Suppressor macrophage treated with lipopolysaccharide for 4 hours (primary cell): ENCODE results near the gene RAD51B.
A peak's percentile ranks its signal among the peaks of the same experiment; 100 is the strongest.

ENCODE experiments used
- DNase-seq: peaks from one replicate; pipeline ENCODE4 v3.0.0-alpha.2; 2020

Gene RAD51B

DNA sequence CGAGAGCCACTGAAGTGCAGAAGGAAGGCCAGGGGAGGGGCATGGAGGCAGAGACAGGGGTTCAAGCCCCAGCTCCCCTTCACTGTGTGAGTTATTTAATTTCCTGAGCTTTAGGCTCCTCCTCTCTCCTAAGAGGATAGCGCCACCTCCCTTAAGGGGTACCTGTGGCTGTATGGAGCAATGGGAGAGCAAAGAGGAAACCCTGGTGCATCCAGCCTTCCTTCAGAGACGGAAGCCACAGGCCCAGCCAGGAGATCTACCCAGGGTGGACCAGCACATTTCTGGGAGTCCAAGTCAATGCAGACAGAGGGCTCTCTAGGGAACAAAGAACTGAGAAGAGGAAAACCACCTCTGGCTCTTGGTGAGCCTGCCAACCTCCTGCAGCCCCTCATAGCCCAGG, 883.0 kb downstream of the RAD51B start:
- no peak for DNase-seq

- DNase-seq: peak; percentile 84
These were observed 883.5 kb downstream of the RAD51B start for GRCh38 chr14:68703093-68703492.

DNA sequence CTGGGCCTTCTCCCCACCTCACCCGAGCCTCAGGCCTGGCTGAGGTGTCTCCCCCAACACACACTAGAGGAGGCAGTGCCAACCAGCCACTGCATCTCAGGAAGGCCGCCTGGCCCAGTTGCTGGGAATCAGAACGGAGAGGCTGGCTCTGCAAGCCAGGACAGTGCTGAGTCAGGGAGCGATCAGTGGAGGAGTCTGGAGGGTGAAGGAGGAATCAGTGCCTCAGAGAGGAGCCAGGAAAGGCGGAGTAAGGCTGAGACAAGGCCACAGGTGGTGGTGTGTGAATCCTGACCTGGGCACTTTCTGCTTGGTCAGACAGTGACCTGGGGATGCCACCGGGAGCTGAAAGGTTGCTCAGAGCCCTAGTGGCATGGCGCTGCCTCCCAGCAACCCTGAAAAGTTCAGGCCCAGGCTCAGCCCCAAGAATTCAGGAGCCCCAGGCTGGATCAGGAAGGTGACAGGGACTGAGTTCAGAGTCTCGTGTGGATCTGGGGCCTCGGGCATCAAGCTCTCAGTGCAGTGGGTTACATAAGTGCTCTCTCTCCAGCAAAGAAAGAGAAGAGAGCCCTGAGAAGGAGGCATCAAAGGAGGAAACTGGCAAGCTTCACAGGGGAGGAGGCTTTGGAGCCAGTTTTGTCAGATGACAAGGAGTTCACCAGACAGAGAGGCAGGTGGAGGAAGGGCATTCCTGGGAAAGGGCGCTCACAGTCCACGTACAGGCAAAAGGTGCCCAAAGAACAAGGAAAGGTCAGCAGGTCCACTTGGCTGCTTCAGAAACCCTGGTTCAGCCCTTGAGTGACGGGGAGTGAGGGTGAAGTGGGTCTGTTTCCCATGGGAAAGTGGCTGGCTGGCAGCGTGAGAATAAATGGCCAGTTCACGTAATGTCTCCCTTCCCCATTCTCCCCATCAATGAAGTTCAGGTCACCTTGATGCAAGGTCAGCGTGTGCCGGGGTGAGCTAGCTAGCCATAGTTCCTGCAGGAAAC, 885.4 kb downstream of the RAD51B start:
- no peak for DNase-seq

DNA sequence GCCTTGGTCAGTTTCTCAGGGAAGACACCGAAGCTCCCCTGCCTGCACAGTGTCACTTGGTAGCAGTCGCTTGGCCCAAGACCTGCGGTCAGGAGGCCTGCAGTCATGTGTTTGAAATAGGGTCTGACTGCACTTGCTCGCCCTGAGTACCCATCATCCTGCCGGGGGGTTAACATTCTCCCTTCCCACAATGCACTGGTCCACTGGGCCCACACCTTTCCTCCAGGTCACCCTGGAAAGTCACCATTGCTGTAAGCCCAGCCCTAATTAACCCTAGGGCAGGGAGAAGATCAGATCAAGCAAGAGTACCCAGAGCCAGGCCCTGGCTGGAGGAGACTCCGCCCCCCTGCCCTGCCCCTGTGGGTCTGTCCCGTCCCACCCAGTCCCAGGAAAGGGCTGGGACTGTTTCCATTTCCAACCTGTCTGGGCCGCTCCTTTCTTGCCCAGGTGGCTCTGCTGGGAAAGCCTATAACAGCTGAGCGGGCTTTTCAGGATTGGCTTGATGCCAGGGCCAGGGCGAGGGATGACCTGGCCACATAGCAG, 886.2 kb downstream of the RAD51B start:
- DNase-seq: no peak

DNA sequence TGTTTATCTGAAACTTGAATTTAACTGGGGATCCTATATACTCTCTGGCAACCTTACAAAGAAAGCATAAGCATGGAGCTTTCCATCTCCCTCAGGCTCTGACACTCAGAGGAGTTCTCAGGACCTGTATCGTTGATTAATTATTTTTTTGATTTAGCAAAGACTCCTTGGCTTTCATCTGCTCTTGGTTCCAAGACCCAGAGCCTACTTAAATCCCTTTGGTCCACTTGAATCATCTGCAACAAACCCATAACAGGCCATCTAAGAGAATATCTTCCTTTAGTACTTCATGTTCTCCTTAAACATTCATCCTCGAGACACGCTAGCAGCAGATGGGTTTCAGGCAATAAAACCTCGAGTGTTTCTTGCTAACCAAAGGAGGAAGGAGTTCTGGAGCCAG, 887.9 kb downstream of the RAD51B start:
- no peak for DNase-seq

GRCh38 chr14:68708343-68708742, 888.8 kb downstream of the RAD51B start:
- no peak for DNase-seq

DNA sequence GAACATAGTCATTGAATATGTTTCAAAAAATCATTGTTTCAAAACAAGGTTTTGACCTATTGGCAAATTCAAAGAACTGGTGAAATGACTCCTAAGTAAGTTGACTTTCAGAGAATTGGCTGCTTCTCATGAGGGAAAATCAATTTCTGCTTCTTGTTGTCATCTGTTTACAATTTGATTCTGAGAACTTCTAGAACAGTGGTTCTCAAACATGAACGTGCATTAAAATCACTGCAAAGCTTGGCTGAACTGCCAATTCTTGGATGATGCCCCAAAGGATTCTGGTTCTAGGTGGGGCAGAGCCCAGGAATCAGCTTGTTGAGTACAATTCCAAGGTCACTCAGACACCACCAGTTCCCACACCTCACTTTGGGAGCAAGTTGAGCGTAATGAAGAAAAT, 889.4 kb downstream of the RAD51B start:
- no peak for DNase-seq

- no peak for DNase-seq
These were observed 891.2 kb downstream of the RAD51B start for GRCh38 chr14:68710776-68711175.

DNA sequence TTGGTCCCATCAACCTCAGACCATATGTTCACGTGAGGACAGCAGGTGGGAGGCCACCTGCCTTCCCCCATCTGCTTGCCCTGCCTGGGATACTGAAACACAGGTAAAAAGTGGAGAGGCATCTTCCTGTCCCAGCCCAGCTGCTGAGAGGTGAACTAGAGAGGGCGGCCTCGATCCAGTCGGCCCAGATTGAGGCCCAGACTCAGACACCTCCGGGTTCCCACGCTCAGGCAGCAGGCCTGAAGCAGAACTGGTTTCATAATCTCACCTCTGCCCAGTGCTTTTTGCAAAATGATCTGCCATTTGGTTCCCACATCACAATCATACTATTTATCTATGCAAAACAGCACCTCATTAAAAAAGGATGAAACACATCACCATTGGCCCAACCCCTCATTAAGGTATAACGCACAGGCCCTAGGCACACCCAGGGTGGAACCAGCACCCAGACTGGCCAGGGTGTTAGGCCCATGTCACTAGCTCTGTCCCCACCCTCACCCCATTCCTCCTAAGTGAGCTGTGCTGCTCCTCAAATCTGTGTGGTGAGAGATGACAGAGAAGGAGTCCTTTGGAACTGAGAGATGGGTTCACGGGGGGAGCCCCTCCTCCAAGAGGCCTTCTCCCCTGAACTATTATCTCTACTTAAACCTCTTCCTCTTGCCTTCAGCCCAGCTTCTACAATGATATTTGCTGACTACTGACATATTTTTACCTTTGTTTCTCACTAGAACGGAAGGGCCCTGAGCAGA, 892.2 kb downstream of the RAD51B start:
- DNase-seq: no peak

DNA sequence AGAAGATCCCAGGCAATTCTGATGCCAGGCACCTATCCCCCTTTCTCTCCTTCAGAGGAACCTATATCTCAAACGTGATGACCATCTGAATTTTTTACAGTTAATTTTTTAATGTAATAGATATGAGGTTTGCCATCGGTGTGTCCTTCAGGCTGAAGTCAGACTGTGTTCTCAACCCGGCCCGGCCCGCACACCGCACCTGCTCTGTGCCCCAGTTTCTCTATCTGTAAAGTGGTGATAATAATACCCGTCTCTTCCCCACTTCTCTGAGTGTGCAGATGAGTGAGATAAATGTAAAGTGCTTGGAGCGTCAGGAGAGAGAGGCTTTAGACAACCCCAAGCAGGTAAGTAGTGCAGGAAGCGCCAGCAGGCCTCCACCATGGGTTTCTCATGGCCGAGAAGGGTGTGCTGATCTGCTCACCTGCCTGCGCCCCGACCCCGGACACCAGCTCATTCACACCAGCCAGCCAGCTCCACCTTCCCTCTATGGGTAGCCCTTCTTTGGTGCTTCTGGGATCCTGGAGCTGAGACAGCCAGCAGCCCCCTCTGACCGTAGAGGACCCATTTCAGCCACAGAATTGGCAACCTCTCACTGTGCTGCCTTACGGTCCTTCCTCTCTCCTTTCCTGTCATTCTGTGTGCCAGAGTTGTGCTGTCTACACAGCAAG, 893.3 kb downstream of the RAD51B start:
- no peak for DNase-seq

DNA sequence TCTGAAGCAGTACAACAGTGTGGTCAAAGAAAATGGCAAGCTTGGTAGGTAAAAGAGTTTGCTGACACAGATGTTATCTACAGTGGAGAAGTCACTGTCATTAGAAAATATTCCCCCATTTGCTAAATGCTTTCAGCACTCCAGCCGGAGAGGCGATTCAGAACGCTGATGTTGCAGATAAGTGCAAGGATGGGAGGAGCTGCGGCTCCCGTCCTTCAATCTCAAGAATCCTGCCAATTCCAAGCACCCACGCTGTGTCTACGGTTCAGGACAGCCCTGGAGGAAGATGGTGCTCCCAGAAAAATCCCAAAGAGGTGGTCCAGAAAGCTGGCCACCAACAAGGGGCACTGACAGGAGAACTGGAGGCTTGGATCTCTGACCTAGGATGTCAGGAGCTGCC, 894.2 kb downstream of the RAD51B start:
- no peak for DNase-seq

- DNase-seq: peak; percentile 96
These were observed 895.7 kb downstream of the RAD51B start for GRCh38 chr14:68714991-68715924.

GRCh38 chr14:68716698-68717097, 897.1 kb downstream of the RAD51B start:
- DNase-seq: no peak

GRCh38 chr14:68718023-68718990, 898.7 kb downstream of the RAD51B start:
- peak; percentile 44 for DNase-seq

DNA sequence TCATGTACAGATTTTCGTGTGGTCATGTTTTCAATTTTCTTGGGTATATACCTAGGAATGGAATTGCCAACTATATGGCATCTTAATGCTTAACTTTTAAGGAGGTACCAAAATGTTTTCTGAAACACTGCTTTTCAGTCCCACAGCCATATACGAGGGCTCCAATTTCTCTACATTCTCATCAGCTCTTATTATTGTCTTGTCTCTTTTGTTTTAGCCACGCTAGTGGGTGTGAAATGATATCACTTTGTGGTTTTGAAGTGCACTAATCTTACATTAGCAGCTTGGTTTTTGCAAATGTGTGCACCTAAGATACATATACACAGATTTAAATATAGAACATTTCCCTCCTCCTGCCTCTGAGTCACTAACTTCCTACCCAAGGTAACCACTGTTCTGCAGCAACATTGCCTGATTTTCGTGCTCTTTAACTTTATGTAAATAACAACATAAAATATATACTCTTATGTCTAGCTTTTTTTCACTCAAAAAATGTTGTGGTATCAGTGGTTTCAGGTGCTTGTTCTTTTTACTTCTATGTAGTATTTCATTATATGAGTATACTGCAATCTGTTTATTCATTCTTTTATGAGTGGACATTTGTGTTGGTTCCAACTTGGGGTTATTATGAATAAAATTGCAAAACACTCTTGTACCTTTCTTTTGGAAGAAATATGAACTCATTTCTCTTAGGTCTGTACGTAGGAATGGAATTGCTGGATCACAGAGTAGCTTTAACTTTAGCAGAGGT, 900.2 kb downstream of the RAD51B start:
- DNase-seq: no peak

DNA sequence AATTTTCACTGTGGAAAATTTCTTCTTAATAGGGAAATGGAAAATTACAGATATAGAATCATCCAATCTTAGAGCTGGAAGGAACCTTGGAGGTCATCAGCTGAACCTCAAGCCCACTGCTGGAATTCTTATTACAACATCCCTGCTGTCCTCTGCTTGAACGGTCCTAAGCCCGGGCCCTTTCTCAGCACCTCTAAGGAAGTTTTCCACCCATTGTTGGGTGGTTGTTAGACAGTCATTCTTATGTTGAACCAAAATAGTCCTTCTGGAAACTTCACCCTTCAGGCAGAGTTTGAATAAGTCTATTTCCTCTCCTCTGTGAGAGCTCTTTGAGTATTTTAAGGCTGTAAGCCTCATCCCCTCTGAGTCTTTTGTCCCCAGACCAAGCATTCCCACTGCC, 902.6 kb downstream of the RAD51B start:
- no peak for DNase-seq

- no peak for DNase-seq
These were observed 903.5 kb downstream of the RAD51B start for GRCh38 chr14:68722968-68723566.

GRCh38 chr14:68723808-68724268, 904.3 kb downstream of the RAD51B start:
- DNase-seq: no peak

DNA sequence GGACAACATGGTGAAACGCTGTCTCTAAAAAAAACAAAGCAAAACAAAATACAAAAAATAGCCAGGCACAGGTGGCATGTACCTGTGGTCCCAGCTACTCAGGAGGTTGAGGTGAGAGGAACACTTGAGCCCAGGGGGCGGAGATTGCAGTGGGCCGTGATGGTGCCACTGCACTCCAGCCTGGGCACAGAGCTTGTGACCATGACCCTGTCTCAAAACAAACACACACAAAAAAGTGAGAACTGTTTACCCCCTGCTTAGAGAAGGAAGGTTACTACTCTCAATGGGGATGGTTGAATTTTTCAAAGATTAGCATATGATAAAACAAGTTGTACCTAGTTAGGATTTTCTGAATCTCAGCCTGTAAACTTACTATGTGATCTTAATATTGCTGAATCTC, 905.3 kb downstream of the RAD51B start:
- DNase-seq: no peak
